Ovary (tissue), 9 donors: ENCODE results near the gene SMG6. TPM values are rescaled to one million over a fixed set of nuclear protein-coding genes. Genes with fewer than 3 reads are reported as not detected.

Experiments
- DNase-seq, 5 donors: peaks; one replicate each; pipeline ENCODE4 v3.0.0-alpha.2; 2019 to 2020
- H3K27ac ChIP-seq, 2 donors: fragments of 200-600 bp; one replicate each; pipeline versions ENCODE4 v1.5.1 to v1.8.0; 2019 to 2022
- H3K27me3 ChIP-seq: fragments of 200-600 bp; one replicate; pipeline ENCODE4 v1.8.0; 2022
- H3K36me3 ChIP-seq: fragments of 200-600 bp; sonication (generic); one replicate; pipeline ENCODE4 v1.5.1; 2019
- H3K4me1 ChIP-seq: one replicate; pipeline ENCODE4 v1.8.1; 2013; ENCODE audit warnings: mild to moderate bottlenecking, moderate library complexity; ENCODE audit not compliant: insufficient read depth
- H3K4me3 ChIP-seq: fragments of 200-600 bp; sonication (generic); one replicate; pipeline ENCODE4 v1.5.1; 2017
- H3K9me3 ChIP-seq, 2 donors: fragments of 200-600 bp in 1 of 2; sonication (generic) in 1 of 2; one replicate each; pipeline versions ENCODE4 v1.5.1 to v1.8.1; 2013 to 2019; ENCODE audit warnings: mild to moderate bottlenecking in 1 of 2, moderate library complexity in 1 of 2
- CTCF ChIP-seq, 3 donors: fragments of 450-650 bp in 2 of 3; fragments of 200-600 bp in 1 of 3; IDR thresholded peaks; one replicate each; pipeline versions ENCODE4 v1.5.1 to v1.8.0; 2016 to 2022; ENCODE audit warnings: antibody characterized with exemption in 3 of 3, mild to moderate bottlenecking in 1 of 3
- EP300 ChIP-seq: sonication (generic); formaldehyde crosslinking; IDR thresholded peaks from one replicate; pipeline ENCODE4 v1.6.1; 2017; ENCODE audit warnings: antibody characterized with exemption
- POLR2A ChIP-seq: fragments of 450-650 bp; IDR thresholded peaks from one replicate; pipeline ENCODE4 v1.6.1; 2017; ENCODE audit warnings: antibody characterized with exemption, mild to moderate bottlenecking, moderate library complexity
- WGBS, 3 donors: extraction: QIAGEN DNeasy Blood & Tissue Kit in 1 of 3; methylation state at CpG; one replicate each; pipeline versions ENCODE4 v1.1.5 to v1.1.7; 2013 to 2017; 5-methylcytosine and 5-hydroxymethylcytosine counted together
- intact Hi-C, 4 donors: fragments of 100-400 bp; cut with DNase I; formaldehyde crosslinking; loops; one replicate each; pipeline versions ENCODE4 v1.11.0 to v1.15.1; 2022 to 2023
- polyA plus RNA-seq, 2 donors: library from polyadenylated mRNA; stranded (reverse); fragments of 200-250 nt in 1 of 2; fragments of 350-450 nt in 1 of 2; fragmentation: Illumina TruSeq in 1 of 2; extraction: RNeasy Lipid Tissue Mini Kit (QIAGEN cat#74804) in 1 of 2; gene quantifications; one replicate each; pipeline ENCODE4 v1.2.3, GENCODE V29; 2013 to 2014
- total RNA-seq, 7 donors: library from RNA; depleted of rRNA in 2 of 7; stranded (reverse); fragments of >200 nt in 2 of 7; fragmentation: NEBNext Ultra II Directional in 3 of 7; extraction: Animal tissue kit (Norgen Biotek cat#: 25700) in 3 of 7; gene quantifications; one replicate each; pipeline versions ENCODE4 v1.1.0 to v1.2.4, GENCODE V29; 2016 to 2023
- donor health status: DM: no; HTN: no; CAD: no; lungs with moderate emphysema.
- donor health status: DM: no; HTN: no; CAD: no.
- donor health status: Bipolar disorder and iron deficiency.
- donor health status: DM: yes; HTN: yes; CAD: no.
- donor health status: DM: no; HTN: no; CAD: no.
- donor health status: DM: yes; HTN: yes; CAD: no.

The SMG6 gene
- total and polyA plus RNA-seq, 9 donors: 33.8 to 66.0 (median 51.0) TPM

- no peaks in the 10 kb centered on the region for H3K36me3 ChIP-seq
- WGBS, 3 donors: 46 to 58% (median 51%) methylated on average over 4 of the region's 4 CpGs
- H3K27me3 ChIP-seq: no peaks in the 10 kb centered on the region
- TF ChIP-seq CTCF (IDR thresholded peaks at IDR 0.05) (no peak), POLR2A (no peak), EP300 (no peak)
- DNase-seq: no peak
- H3K4me3 ChIP-seq: no peak overlapping the region
- no peak overlapping the region for H3K27ac ChIP-seq
- no peaks in the 10 kb centered on the region for H3K9me3 ChIP-seq
- intact Hi-C loops: loop anchor here in 1 of 4 donors (5.0 kb wide), 1 partner anchor 35 kb away; no protein-coding TSS in a partner anchor
- peaks cover 5% of the 10 kb centered on the region for H3K4me1 ChIP-seq
Observed at GRCh38 chr17:2247005-2247404, 56.6 kb downstream of the SMG6 start.

GRCh38 chr17:2244545-2245525, 58.8 kb downstream of the SMG6 start:
- H3K4me1 ChIP-seq: peaks cover 10% of the 10 kb centered on the region
- TF ChIP-seq POLR2A (peak; percentile 32), CTCF (IDR thresholded peaks at IDR 0.05) (peak; percentile 96 to 99 (median 98)), EP300 (no peak)
- peak overlapping the region in 1 of 2 donors; percentile 51 for H3K27ac ChIP-seq
- no peaks in the 10 kb centered on the region for H3K27me3 ChIP-seq
- no peaks in the 10 kb centered on the region for H3K36me3 ChIP-seq
- DNase-seq: peak; percentile 87 to 92 (median 90)
- 16 to 23% (median 19%) methylated on average over 7 of the region's 7 CpGs for WGBS, 3 donors
- H3K9me3 ChIP-seq: no peaks in the 10 kb centered on the region
- no peak overlapping the region for H3K4me3 ChIP-seq
- intact Hi-C loops: loop anchor here (1.0 to 5.0 kb wide), 5 partner anchors 37 to 191 kb away; partner anchors contain the start of gene HIC1 (in 1 of the 4)

- Histone ChIP-seq H3K9me3 (no peaks in the 10 kb centered on the region), H3K36me3 (no peaks in the 10 kb centered on the region), H3K4me3 (no peak overlapping the region), H3K27ac (peak overlapping the region in 1 of 2 donors; percentile 51), H3K4me1 (peaks cover 10% of the 10 kb centered on the region), H3K27me3 (no peaks in the 10 kb centered on the region)
- 84 to 87% (median 86%) methylated on average over 5 of the region's 5 CpGs for WGBS, 3 donors
- no peak for DNase-seq
- intact Hi-C loops: loop anchor here in 3 of 4 donors (2.0 kb wide), 3 partner anchors 185 to 189 kb away; partner anchors contain the start of gene HIC1 (in 1 of the 3)
- no peak for TF ChIP-seq POLR2A
- no peak for TF ChIP-seq CTCF (IDR thresholded peaks at IDR 0.05)
- no peak for TF ChIP-seq EP300
Observed at GRCh38 chr17:2243953-2244352, 59.6 kb downstream of the SMG6 start.

- peak in 1 of 5 donors; percentile 29 for DNase-seq
- intact Hi-C loops: no loop called here
- peaks cover 21% of the 10 kb centered on the region for H3K4me1 ChIP-seq
Observed at GRCh38 chr17:2241823-2242222, 61.8 kb downstream of the SMG6 start.

More at GRCh38 chr17:2241823-2242222, 61.8 kb downstream of the SMG6 start:
- WGBS, 3 donors: 37 to 48% (median 46%) methylated on average over 5 of the region's 5 CpGs
- H3K4me3 ChIP-seq: no peak overlapping the region
- no peak for TF ChIP-seq EP300
- no peak overlapping the region for H3K27ac ChIP-seq
- H3K27me3 ChIP-seq: no peaks in the 10 kb centered on the region
- H3K9me3 ChIP-seq: no peaks in the 10 kb centered on the region
- no peaks in the 10 kb centered on the region for H3K36me3 ChIP-seq
